HepG2 (cell line): ENCODE data around the gene LCE4A. TPM values are rescaled to one million over a fixed set of nuclear protein-coding genes. Genes with fewer than 3 reads are reported as not detected.

Experiments used
- ATAC-seq: fragments of 200-7000 bp; cut with Tn5 transposase; 3 replicates; pipeline ENCODE4 v1.9.1; 2020; ENCODE audit warnings: mild to moderate bottlenecking, moderate library complexity
- BruUV-seq: library from RNA; stranded (reverse); fragments of 400-500 nt; replicated peaks from 2 replicates; lab custom pipeline; 2021; lab: Mats Ljungman, UMichigan
- CTCF ChIA-PET: fragments of 300-600 bp; formaldehyde crosslinking; extraction: SDS; loops from one replicate; lab custom pipeline; 2021; ENCODE audit warnings: low total read pairs, inconsistent platforms, low intra/inter-chr PET ratio; lab: Yijun Ruan, JAX
- POLR2A ChIA-PET: fragments of 350-600 bp; sonication (Branson Sonifier 250); formaldehyde crosslinking; loops from one replicate; lab custom pipeline; 2020; ENCODE audit warnings: antibody characterized with exemption, inconsistent platforms; lab: Yijun Ruan, JAX
- DNase-seq: peaks from one replicate; pipeline ENCODE4 v3.0.0-alpha.2; 2015; ENCODE audit warnings: low spot score
- FAIRE-seq: peaks from 3 replicates; lab custom pipeline; 2011; peaks lifted over from hg19 to GRCh38; lab: Jason Lieb, UNC
- H2AFZ ChIP-seq: one replicate; pipeline ENCODE4 v1.6.1; 2011; ENCODE audit warnings: low read length, inconsistent platforms
- H3K27ac ChIP-seq: fragments of 300-600 bp; 3 replicates; pipeline ENCODE4 v1.8.0; 2011; ENCODE audit warnings: mixed run types, mild to moderate bottlenecking, mixed read lengths, low read length, inconsistent platforms; ENCODE audit not compliant: insufficient read depth; ENCODE audit errors: extremely low read length
- H3K27me3 ChIP-seq, 2 experiments: fragments of 200-600 bp in 1 of 2; 2 replicates in 1 of 2; 3 replicates in 1 of 2; pipeline versions ENCODE4 v1.6.0 to v1.8.0; 2011; ENCODE audit warnings: low read length in 2 of 2, mild to moderate bottlenecking in 2 of 2, moderate library complexity in 2 of 2, inconsistent platforms in 1 of 2; ENCODE audit not compliant: insufficient read depth in 2 of 2, control insufficient read depth in 1 of 2
- H3K36me3 ChIP-seq, 2 experiments: fragments of 200-600 bp in 1 of 2; replicated peaks in 1 of 2; 2 replicates in 1 of 2; 3 replicates in 1 of 2; pipeline versions ENCODE4 v1.5.1 to v1.8.0; 2011; ENCODE audit warnings: low read length in 2 of 2, inconsistent platforms in 1 of 2; ENCODE audit not compliant: insufficient read depth in 2 of 2, control insufficient read depth in 1 of 2
- H3K4me1 ChIP-seq: 2 replicates; pipeline ENCODE4 v1.5.1; 2012; ENCODE audit warnings: low read length, inconsistent platforms; ENCODE audit not compliant: insufficient read depth
- H3K4me2 ChIP-seq: 2 replicates; pipeline ENCODE4 v1.6.0; 2011; ENCODE audit warnings: low read depth, low read length, inconsistent platforms
- H3K4me3 ChIP-seq, 3 experiments: fragments of 200-600 bp in 1 of 3; sonication (generic), shearing (Covaris generic) in 1 of 3; replicated peaks in 1 of 3; 2 replicates each; pipeline ENCODE4 v1.5.1; 2011 to 2016; ENCODE audit warnings: low read length in 3 of 3, inconsistent platforms in 2 of 3, low read depth in 2 of 3, mild to moderate bottlenecking in 2 of 3, control low read depth in 1 of 3, mixed read lengths in 1 of 3; ENCODE audit not compliant: insufficient read depth in 1 of 3
- H3K79me2 ChIP-seq: one replicate; pipeline ENCODE4 v1.6.1; 2011; ENCODE audit warnings: low read length, inconsistent platforms; ENCODE audit not compliant: insufficient read depth
- H3K9ac ChIP-seq: 2 replicates; pipeline ENCODE4 v1.6.0; 2011; ENCODE audit warnings: mild to moderate bottlenecking, low read depth, low read length, inconsistent platforms; ENCODE audit not compliant: insufficient read depth
- H3K9me3 ChIP-seq: 2 replicates; pipeline ENCODE4 v1.5.1; 2012; ENCODE audit warnings: mild to moderate bottlenecking, low read length
- H4K20me1 ChIP-seq: 2 replicates; pipeline ENCODE4 v1.6.0; 2011; ENCODE audit warnings: inconsistent platforms, mild to moderate bottlenecking, low read length, moderate library complexity; ENCODE audit not compliant: insufficient read depth
- AGO1 ChIP-seq: fragments of 200-400 bp; formaldehyde crosslinking; IDR thresholded peaks from 2 replicates; pipeline ENCODE4 v1.6.1; 2017; ENCODE audit warnings: mild to moderate bottlenecking, low read depth, low read length, moderate library complexity; ENCODE audit not compliant: poor library complexity, severe bottlenecking
- CCAR2 ChIP-seq: fragments of 200-400 bp; formaldehyde crosslinking; optimal IDR thresholded peaks from 2 replicates; pipeline ENCODE3; 2018; ENCODE audit warnings: low read depth, mild to moderate bottlenecking, low read length, moderate library complexity
- DNMT1 ChIP-seq: sonication (generic); formaldehyde crosslinking; IDR thresholded peaks from 2 replicates; pipeline ENCODE4 v1.5.1; 2020; ENCODE audit warnings: mild to moderate bottlenecking, missing genetic modification reagents
- GMEB1 ChIP-seq: sonication (generic); formaldehyde crosslinking; IDR thresholded peaks from 2 replicates; pipeline ENCODE4 v1.5.1; 2020; ENCODE audit warnings: missing genetic modification reagents, mild to moderate bottlenecking, borderline replicate concordance
- JARID2 ChIP-seq: sonication (generic); formaldehyde crosslinking; IDR thresholded peaks from 2 replicates; pipeline ENCODE4 v1.8.1; 2023; ENCODE audit warnings: missing genetic modification reagents, inconsistent platforms; ENCODE audit not compliant: insufficient replicate concordance
- NFIC ChIP-seq: IDR thresholded peaks from 2 replicates; pipeline ENCODE4 v1.6.1; 2012; ENCODE audit warnings: mild to moderate bottlenecking, low read length, inconsistent platforms
- NR1H2 ChIP-seq: sonication (generic); formaldehyde crosslinking; IDR thresholded peaks from 2 replicates; pipeline ENCODE4 v1.8.1; 2022; ENCODE audit warnings: low read depth, missing genetic modification reagents, borderline replicate concordance
- NR2F1 ChIP-seq, 2 experiments: fragments of 450-650 bp in 1 of 2; formaldehyde crosslinking in 1 of 2; IDR thresholded peaks; 2 replicates each; pipeline versions ENCODE4 v1.5.0 to v1.6.1; 2016 to 2020; ENCODE audit warnings: mild to moderate bottlenecking in 1 of 2, missing compliant biosample characterization in 1 of 2, missing genetic modification reagents in 1 of 2, moderate library complexity in 1 of 2
- ONECUT2 ChIP-seq: sonication (generic); formaldehyde crosslinking; IDR thresholded peaks from 2 replicates; pipeline ENCODE4 v1.4.0; 2020; ENCODE audit warnings: missing genetic modification reagents
- PHF5A ChIP-seq: IDR thresholded peaks from one replicate; pipeline ENCODE4 v1.6.1; 2018; ENCODE audit warnings: low read depth, missing genetic modification reagents; ENCODE audit not compliant: unreplicated experiment
- RBM22 ChIP-seq: fragments of 200-400 bp; formaldehyde crosslinking; optimal IDR thresholded peaks from 2 replicates; pipeline ENCODE3; 2017; ENCODE audit warnings: mild to moderate bottlenecking, low read length, moderate library complexity
- SCMH1 ChIP-seq: sonication (generic); formaldehyde crosslinking; IDR thresholded peaks from 2 replicates; pipeline ENCODE4 v1.9.0; 2021; ENCODE audit warnings: missing genetic modification reagents, mild to moderate bottlenecking, borderline replicate concordance
- TBX3 ChIP-seq: fragments of 450-650 bp; IDR thresholded peaks from 2 replicates; pipeline ENCODE4 v1.6.1; 2017; ENCODE audit warnings: antibody characterized with exemption, mild to moderate bottlenecking, inconsistent platforms, borderline replicate concordance
- TCF7 ChIP-seq: sonication (generic); IDR thresholded peaks from 2 replicates; pipeline ENCODE4 v1.6.1; 2016; ENCODE audit warnings: antibody characterized with exemption, low read depth
- THAP11 ChIP-seq: IDR thresholded peaks from 2 replicates; pipeline ENCODE4 v1.6.1; 2016; ENCODE audit warnings: missing biosample characterization, missing genetic modification reagents
- TRIM24 ChIP-seq: sonication (generic); formaldehyde crosslinking; IDR thresholded peaks from 2 replicates; pipeline ENCODE4 v1.8.0; 2022; ENCODE audit warnings: mild to moderate bottlenecking, missing genetic modification reagents
- ZFP41 ChIP-seq: sonication (generic); formaldehyde crosslinking; IDR thresholded peaks from 2 replicates; pipeline ENCODE4 v1.4.0; 2020; ENCODE audit warnings: mild to moderate bottlenecking, missing genetic modification reagents, borderline replicate concordance
- ZNF235 ChIP-seq: sonication (generic); formaldehyde crosslinking; IDR thresholded peaks from 2 replicates; pipeline ENCODE4 v1.8.1; 2023; ENCODE audit warnings: mild to moderate bottlenecking, missing genetic modification reagents, borderline replicate concordance
- ZNF839 ChIP-seq: sonication (generic); formaldehyde crosslinking; IDR thresholded peaks from 2 replicates; pipeline ENCODE4 v1.4.0; 2020; ENCODE audit warnings: missing genetic modification reagents, mild to moderate bottlenecking, borderline replicate concordance
- ZSCAN21 ChIP-seq: sonication (generic); formaldehyde crosslinking; IDR thresholded peaks from 2 replicates; pipeline ENCODE4 v1.8.0; 2022; ENCODE audit warnings: mild to moderate bottlenecking, missing genetic modification reagents, moderate library complexity, borderline replicate concordance
- WGBS: methylation state at CpG from one replicate; pipeline ENCODE4 v1.1.6; 2017; ENCODE audit warnings: low lambda C conversion rate; 5-methylcytosine and 5-hydroxymethylcytosine counted together
- in situ Hi-C: cut with HindIII; loops from 2 replicates; pipeline ENCODE4 v1.10.0; 2017; ENCODE audit warnings: low pct_unique_long_range_greater_than_20kb; ENCODE audit not compliant: extremely low pct_ligation_motif_present
- intact Hi-C: fragments of 100-400 bp; cut with micrococcal nuclease; formaldehyde crosslinking; loops from one replicate; pipeline ENCODE4 v1.10.0; 2022; ENCODE audit not compliant: unreplicated experiment
- polyA plus RNA-seq, 8 experiments: library from polyadenylated mRNA; depleted of rRNA in 3 of 8; stranded (reverse) in 7 of 8; unstranded in 1 of 8; fragments of >200 nt; fragmentation: Illumina TruSeq in 4 of 8; extraction: Trizol in 4 of 8; gene quantifications; 2 replicates each; pipeline versions ENCODE4 v1.2.1 to v1.2.3, GENCODE V29; 2011 to 2016; ENCODE audit warnings: low read depth in 4 of 8, missing spikeins in 1 of 8, mixed read lengths in 1 of 8; ENCODE audit not compliant: insufficient read depth in 1 of 8
- total RNA-seq, 5 experiments: library from RNA; depleted of rRNA; stranded (reverse); fragments of >200 nt; fragmentation: Illumina TruSeq; extraction: Trizol; gene quantifications; 2 replicates each; pipeline ENCODE4 v1.2.3, GENCODE V29; 2016; ENCODE audit warnings: low read depth in 1 of 5

The LCE4A gene
- total and polyA plus RNA-seq, 2 of the 13 experiments (the other 11 are each of a cell fraction or from before 2014, with no cell fraction given): not detected

- no peaks in the 10 kb centered on the region for H3K79me2 ChIP-seq
- ChIA-PET POLR2A (no interaction called here), CTCF (no interaction called here)
- no peak overlapping the region for H3K4me3 ChIP-seq
- no peaks in the 10 kb centered on the region for H3K4me1 ChIP-seq
- H3K27ac ChIP-seq: no peak overlapping the region
- H2AFZ ChIP-seq: no peak overlapping the region
- ATAC-seq (no peak), DNase-seq (no peak), FAIRE-seq (no peak)
- H3K27me3 ChIP-seq: no peaks in the 10 kb centered on the region
- no peaks in the 10 kb centered on the region for H3K36me3 ChIP-seq
- H3K4me2 ChIP-seq: no peak overlapping the region
- 80% methylated on average over 5 of the region's 5 CpGs for WGBS
- H3K9me3 ChIP-seq: no peaks in the 10 kb centered on the region
- no TSS peak for BruUV-seq
- no peaks in the 10 kb centered on the region for H4K20me1 ChIP-seq
- in situ Hi-C loops (no loop called here), intact Hi-C loops (no loop called here)
- no peak overlapping the region for H3K9ac ChIP-seq
- TF ChIP-seq JARID2 (CRISPR knock-in tag) (no peak), NFIC (no peak), AGO1 (no peak), THAP11 (CRISPR knock-in tag) (no peak), ZSCAN21 (CRISPR knock-in tag) (no peak), TRIM24 (CRISPR knock-in tag) (no peak), GMEB1 (no peak), TCF7 (no peak)
These were observed 40.3 kb upstream of the LCE4A start for GRCh38 chr1:152667648-152668047.

- Histone ChIP-seq H3K79me2 (no peaks in the 10 kb centered on the region), H3K36me3 (no peaks in the 10 kb centered on the region), H3K9ac (no peak overlapping the region), H3K27me3 (no peaks in the 10 kb centered on the region), H3K4me1 (no peaks in the 10 kb centered on the region), H3K27ac (no peak overlapping the region), H4K20me1 (no peaks in the 10 kb centered on the region), H3K9me3 (no peaks in the 10 kb centered on the region), H3K4me3 (no peak overlapping the region), H3K4me2 (no peak overlapping the region), H2AFZ (no peak overlapping the region)
- intact Hi-C loops: no loop called here
- BruUV-seq: no TSS peak
- POLR2A ChIA-PET: no interaction called here
- FAIRE-seq: no peak
- no peak for ATAC-seq
- 0% methylated on average over 2 of the region's 2 CpGs for whole genome bisulfite sequencing
- in situ Hi-C loops: no loop called here
- peak; percentile 11 for DNase-seq
- CTCF ChIA-PET: no interaction called here
- no peak for TF ChIP-seq DNMT1 (CRISPR knock-in tag)
- no peak for TF ChIP-seq NR1H2 (CRISPR knock-in tag)
- no peak for TF ChIP-seq ZNF839 (CRISPR knock-in tag)
- no peak for TF ChIP-seq CCAR2
- no peak for TF ChIP-seq PHF5A (CRISPR knock-in tag)
- TF ChIP-seq TBX3: no peak
- TF ChIP-seq RBM22: no peak
- TF ChIP-seq SCMH1 (CRISPR knock-in tag): no peak
- no peak for TF ChIP-seq ZFP41 (CRISPR knock-in tag)
- TF ChIP-seq ONECUT2 (CRISPR knock-in tag): no peak
- no peak for TF ChIP-seq ZNF235 (CRISPR knock-in tag)
- no peak for TF ChIP-seq NR2F1 (CRISPR knock-in tag; IDR thresholded peaks at IDR 0.05)
These were observed 34.9 kb upstream of the LCE4A start for GRCh38 chr1:152673016-152673415.
